NCI-H2171 treated with DMSO at 0.1 percent for 48 hours (cell line): Measurements from ENCODE around the gene VPS16.
A peak's percentile ranks its signal among the peaks of the same experiment; 100 is the strongest.
"Not testable (repeated sequence)": the region's sequence is repeated elsewhere in the genome, so short reads cannot be mapped to it uniquely, and the experiment has no call there.

Source experiments
- DNase-seq: peaks from one replicate; lab custom pipeline; 2025; lab: John Stamatoyannopoulos, UW

The VPS16 gene

GRCh38 chr20:2807019-2807418, 33.5 kb upstream of the VPS16 start:
- DNase-seq = no peak

GRCh38 chr20:2807929-2808328, 32.6 kb upstream of the VPS16 start:
- DNase-seq = not testable (repeated sequence)

- DNase-seq = no peak
Observed at GRCh38 chr20:2809690-2810089, 30.9 kb upstream of the VPS16 start.

- DNase-seq = no peak
Observed at GRCh38 chr20:2812189-2812588, 28.4 kb upstream of the VPS16 start.

GRCh38 chr20:2814076-2814475, 26.5 kb upstream of the VPS16 start:
- no peak for DNase-seq

GRCh38 chr20:2814587-2815051, 25.9 kb upstream of the VPS16 start, which contains the start of gene C20orf141:
Gene C20orf141 (plus strand): TSS chr20:2814987. CDS start chr20:2815185, 198 bp downstream.
- DNase-seq = peak; percentile 80

GRCh38 chr20:2815242-2815900, 25.2 kb upstream of the VPS16 start:
- no peak for DNase-seq

GRCh38 chr20:2816030-2816582, 24.4 kb upstream of the VPS16 start, which contains the start of gene TMEM239:
Gene TMEM239 (plus strand): TSS chr20:2816364. CDS start chr20:2816555, 191 bp downstream.
- DNase-seq = no peak

- DNase-seq = no peak
Observed at GRCh38 chr20:2816583-2817340, 23.8 kb upstream of the VPS16 start.

- DNase-seq = no peak
Observed at GRCh38 chr20:2817341-2817726, 23.2 kb upstream of the VPS16 start.

- DNase-seq = no peak
Observed at GRCh38 chr20:2817891-2818595, 22.5 kb upstream of the VPS16 start.

GRCh38 chr20:2820084-2820895, 20.3 kb upstream of the VPS16 start:
- no peak for DNase-seq

- DNase-seq = no peak
Observed at GRCh38 chr20:2820896-2821869, 19.4 kb upstream of the VPS16 start.

GRCh38 chr20:2822073-2822472, 18.5 kb upstream of the VPS16 start:
- peak; percentile 34 for DNase-seq

GRCh38 chr20:2825761-2826160, 14.8 kb upstream of the VPS16 start:
- no peak for DNase-seq

- DNase-seq = no peak
Observed at GRCh38 chr20:2826655-2827054, 13.9 kb upstream of the VPS16 start.

- no peak for DNase-seq
Observed at GRCh38 chr20:2829376-2829775, 11.2 kb upstream of the VPS16 start.

- not testable (repeated sequence) for DNase-seq
Observed at GRCh38 chr20:2831206-2831605, 9.3 kb upstream of the VPS16 start.

GRCh38 chr20:2833761-2834160, 6.8 kb upstream of the VPS16 start:
- DNase-seq = no peak

GRCh38 chr20:2834401-2835110, 6.0 kb upstream of the VPS16 start:
- DNase-seq = no peak
